DMS53 treated with DMSO at 0.1 percent for 48 hours (cell line): ENCODE results near the gene GORASP1.

Experiments used
- DNase-seq: peaks from one replicate; lab custom pipeline; 2025; ENCODE audit not compliant: unreplicated experiment; lab: John Stamatoyannopoulos, UW

Gene GORASP1

DNA sequence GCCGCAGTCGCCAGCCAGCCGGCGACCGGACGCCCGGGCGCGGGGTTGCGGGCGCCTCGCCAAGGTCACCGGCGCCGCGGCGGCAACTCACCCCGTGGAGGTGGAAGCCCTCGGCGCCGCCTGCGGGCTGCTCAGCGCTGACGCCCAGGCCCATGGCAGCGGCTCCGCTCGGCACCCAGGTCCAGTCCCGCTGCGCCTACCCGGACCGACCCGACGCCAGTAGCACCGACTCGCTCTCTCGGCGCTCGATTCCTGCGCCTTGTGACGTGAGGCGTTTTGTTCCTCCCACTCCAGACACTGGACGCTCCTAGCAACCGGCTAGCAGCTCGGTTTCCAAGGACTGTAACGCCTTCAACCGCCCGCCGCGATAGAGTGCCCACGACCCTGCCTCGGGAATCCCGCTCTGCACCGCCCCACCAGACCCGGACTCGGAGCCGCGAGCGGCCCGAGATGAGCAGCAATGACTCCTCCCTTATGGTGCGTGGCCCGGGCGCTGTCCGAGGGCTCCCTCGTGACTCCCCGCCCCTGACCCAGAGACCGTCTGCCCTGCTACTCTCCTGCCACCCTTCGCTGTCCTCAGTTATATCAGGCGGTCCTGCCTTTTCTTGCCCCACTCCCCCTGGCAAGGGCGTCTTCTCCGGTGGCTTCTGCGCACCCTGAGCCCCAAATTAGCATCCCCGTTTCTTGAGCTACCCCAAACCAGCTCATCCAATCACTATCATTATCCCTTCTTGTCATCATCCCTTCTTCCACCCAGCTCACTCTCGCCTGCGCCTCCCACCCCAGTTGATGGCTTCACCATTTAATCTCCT is at the start of gene GORASP1, which contains the start of gene TTC21A:
Gene GORASP1 (minus strand): TSS at position 240 of the 812 bp plus-strand sequence. CDS start 86 bp downstream, at position 154.
Gene TTC21A (plus strand): TSS at position 293 of the 812 bp plus-strand sequence. CDS start 158 bp downstream, at position 451.
- DNase-seq: peak; percentile 11

DNA sequence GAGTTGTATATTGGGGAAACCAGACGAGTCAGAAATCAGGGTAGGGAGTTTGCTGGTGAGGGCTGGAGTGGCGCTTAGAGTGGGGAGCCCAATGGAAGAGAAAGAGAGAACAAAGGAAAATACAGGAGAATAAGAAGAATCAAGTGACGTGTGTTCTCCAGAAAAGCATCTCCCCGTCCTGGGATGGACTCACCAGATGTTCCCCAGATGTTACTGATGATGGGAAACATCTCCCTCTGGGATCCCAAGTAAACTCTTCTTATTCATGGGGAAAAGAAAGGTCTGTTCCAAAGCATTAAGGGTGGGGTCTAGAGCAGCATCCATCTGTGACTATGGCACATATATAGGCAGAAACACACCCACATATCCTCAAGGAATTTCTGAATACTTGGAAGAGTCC is 49.0 kb upstream of the GORASP1 start:
- no peak for DNase-seq

DNA sequence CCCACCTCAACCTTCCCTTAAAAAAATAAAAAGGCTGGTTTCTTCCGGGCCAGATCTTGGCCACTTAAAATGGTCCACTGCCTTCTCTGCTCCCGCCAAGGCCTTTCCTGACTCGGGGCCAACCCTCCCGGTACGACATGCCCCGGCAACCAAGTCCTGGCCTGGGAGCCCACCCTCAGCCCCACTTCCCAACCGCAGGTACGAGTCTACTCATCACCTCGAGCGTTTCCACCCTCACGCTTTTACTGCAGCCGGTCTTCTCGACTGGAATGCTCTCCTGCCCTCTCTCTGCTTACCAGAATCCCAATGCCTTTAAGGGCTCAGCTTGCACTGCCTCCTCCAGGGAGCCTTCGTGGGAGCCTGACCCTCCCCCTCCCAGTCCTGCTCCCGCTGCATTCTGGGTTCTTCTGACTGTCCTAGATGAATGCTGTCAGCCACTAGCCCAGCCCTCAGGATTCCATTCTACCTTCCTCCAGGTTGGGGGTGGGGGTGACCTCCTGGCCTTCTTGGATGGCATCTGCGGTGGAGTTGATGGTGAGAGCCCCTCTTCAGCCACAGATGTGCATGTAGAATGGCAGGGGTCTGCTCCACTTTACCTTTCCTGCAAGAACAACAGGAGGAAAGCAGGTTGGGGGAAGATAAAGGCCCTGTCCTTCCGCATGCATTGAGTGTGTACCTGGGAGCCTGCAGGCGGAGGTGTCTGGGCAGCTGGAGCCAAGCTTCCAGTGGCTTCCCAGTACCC is 47.0 kb upstream of the GORASP1 start:
- DNase-seq: no peak

DNA sequence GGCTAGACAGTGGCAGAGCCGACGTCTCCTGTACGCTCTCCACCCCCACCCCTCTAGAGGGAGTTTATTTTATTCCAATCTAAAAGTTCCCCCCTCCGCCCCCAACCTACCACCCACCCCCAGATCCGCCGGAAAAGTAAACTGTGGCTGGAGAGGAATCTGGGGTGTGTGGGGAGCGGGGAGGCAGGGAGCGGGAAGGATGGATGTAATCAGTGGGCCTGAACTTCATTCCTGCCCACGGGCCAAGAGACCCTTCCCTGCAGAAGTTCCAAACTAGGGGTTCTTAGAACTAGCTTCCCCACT is 46.5 kb upstream of the GORASP1 start:
- DNase-seq: no peak

DNA sequence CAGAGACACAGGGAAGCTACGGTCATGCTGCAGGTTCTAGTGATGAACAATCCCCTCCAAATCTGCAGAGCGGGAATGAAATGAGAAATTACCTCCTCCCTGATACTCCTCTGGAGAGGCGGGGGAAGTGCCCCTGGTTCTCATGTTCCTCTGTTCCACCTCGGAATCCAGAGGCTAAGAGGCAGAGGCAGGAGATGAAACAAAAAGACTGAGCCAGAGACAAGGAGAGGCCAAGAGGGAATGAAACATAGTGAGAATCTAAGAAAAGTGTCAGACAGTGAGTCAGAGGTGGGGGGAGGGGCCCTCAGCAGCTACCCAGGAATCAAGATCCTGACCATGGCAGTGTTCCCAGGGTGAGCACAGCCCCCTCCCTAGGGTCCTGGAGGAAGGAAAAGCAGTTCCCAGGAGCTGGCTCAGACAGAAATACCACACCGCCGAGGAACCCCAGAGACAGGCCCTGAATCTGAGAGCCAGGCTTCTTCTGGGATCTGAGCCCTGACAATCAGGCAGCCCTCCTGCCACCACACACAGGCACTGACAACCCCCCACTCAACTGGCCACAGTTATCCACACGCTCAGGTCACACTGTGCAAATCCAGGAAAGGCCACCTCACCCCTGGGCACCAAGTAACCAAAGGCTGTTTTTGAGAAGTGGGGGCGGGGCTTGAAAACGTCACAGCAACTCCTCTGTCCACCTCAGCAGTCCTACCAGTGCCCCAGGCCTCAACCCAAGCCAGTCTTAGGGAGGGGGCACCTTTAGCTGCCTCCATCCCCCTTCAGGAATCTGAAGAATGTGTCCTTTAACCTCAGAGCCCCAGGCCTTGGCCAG is 43.6 kb upstream of the GORASP1 start:
- DNase-seq: no peak

DNA sequence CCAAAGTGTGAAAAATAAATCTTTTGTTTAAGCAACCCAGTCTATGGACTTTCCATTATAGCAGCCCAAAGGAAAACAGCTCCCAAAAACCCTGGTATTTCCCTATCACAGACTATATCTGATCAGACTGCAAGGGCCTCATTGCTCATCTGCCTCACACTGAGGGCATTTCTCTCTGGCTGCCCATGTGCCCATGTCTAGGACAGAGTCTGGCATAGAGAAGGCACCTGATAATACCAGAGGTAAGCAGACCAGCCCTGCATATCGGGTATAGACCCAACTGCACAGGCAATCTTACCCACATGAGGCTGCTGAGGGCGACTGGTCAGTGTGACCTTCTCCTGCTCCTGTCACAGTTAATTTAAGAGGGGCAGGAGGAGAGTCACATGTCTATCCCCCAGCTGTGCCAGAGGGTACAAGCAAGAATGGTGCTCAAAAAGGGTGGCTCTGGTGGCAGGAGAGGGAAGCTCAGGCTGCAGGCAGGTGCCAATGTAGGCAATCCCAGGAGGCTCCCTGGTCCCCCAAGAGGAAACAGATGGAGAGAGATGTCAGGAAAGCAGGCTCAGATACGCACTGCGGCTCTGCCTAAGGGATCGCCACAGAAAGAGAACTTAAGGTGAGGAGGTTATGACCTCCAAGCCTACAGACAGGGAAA is 42.8 kb upstream of the GORASP1 start:
- no peak for DNase-seq

DNA sequence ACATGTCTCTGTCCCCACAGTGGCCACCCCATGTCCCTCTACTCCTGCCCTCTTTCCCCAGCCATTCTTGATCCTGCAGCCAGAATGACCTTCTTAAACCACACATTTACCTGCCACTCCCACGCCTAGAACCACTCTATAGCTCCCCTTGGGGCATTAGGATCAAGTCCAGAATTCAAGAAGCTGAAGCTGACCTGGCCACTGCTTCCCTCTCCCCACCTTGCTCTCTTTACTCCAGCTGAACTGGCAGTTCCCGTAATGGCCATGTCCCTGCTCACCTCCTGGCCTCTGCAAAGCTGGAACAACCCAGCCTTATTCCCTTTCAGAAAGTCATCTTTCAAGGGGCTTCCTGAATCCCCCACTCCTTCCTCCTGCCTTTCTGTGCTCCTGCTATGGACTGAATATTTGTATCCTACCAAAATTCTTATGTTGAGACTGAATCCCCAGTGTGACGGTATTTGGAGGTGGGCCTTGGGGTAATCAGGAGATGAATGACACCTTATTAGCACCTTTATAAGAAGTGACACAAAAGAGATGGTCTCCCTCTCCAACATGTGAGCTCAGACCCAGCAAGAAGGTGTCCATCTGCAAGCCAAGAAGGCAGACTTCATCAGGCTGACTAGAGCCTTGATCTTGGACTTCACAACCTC is 42.2 kb upstream of the GORASP1 start:
- no peak for DNase-seq

DNA sequence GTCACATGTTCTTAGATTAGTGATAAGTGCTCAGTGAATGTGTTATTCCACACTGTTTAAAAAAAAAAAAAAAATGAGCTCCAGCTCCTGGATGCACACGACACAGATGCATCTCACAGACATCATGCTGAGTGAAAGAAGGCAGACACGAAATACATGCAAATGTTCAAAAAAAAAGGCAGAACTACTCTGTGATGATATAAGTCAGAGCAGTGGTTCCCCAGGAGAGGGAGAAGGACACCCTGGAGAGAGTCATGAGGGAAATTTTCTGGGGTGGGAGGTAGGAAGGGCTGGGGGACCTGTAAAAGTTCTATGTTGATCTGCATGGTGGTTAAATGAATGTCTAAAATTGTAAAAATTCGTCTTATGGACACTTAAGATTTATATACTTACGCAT is 41.6 kb upstream of the GORASP1 start:
- DNase-seq: no peak

DNA sequence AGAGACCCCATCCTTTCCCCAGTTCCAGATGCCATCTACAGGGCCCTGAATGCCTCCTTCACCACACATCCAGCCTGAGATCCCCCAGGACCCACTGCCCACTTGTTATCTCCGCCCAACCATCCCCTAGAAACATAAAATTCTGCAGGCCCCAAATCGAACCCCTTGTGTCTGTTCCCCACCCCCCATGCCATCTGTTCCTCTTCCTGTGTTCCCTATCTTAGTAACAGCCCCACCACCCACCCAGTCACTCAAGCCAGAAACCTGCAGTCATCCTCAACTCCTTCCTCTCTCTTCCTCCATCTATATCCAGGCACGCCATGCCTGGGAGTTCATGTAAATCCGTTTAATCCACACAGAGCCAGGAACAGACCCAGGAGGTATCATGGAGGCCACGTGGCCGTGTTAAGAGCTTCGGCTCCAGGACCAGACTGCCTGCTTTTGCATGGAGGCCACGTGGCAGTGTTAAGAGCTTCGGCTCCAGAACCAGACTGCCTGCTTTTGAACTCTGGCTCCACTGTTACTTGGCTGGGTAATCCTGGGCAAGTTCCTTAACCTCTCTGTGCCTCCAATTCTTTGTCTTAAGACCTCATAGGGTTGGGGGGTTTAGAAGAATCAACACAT is 41.1 kb upstream of the GORASP1 start:
- DNase-seq: no peak

DNA sequence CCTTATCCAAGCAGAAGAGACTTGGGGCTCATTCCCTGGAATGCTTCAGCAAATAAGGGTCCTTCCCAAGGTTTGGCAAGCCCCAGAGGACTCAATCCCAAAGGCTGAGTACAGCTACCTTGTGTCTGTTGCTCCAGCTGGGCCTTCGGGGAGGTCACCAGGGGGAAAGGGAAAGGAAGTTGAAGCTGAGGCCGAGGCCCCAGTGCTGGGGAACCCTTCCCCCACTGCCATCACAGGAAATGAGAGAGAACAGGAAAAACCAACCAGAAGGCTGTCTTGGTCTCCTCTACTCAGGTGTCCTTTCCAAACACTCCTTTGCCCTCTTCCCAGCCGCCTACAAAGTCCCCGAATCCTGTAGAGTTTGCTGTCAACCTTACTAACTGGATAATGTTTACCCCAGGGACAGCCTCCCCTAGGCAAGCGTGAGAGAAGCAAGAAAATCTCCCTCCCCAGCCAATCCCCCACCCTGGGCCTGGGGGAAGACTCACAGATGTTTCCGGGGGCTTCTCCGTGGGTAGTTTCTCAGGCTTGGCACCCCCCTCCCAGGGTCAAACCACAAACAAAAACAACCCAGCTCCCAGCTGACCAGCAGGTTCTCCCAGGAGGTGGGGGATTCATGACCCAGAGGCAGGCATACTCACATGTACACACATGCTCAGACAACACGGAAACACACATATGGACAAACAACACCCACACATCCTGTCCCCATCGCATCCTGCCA is 40.4 kb upstream of the GORASP1 start:
- DNase-seq: no peak

DNA sequence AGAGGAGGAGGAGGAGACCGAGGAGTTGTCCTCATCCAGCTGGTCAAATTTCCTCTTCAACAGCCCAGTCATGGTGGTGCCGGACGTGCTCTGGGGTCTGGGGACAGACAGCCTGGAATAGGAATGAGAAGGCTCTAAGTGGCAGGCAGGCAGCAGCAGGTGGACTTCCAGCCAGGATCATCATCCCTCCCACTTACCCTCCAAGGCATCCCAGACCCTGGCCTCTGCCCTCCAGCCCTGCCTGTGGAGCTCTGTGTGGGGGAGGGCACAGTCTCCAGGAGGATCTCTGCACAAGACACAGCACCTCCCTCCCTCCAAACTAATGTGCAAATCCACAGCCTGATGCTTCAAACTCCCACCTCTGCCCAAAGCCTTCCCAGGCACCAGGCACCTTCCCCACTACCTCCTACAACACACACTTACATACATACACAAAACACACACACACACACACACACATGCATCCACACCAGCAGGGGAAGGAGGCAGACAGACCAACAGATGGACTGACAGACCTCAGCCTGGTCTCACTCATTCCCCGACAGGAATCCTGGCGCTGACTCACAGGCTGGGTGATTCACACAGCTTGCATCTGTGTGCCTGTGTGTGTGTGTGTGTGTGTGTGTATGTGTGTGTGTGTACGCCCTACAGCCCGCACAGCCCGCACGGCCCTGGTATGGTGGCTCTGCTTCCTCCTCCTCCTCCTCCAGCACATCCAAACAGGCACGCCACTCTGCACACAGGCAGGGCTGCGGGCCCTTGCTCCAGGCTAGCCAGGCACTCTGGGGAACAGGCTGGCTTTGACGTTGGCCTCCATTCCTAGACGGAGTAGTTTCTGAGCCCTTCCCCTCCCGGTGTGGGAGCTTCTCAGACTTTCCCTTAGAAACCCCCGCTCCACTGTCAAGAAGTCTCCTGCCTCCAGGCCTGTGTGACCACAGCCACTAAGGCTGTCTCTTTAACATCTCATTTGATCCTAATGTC is 39.5 kb upstream of the GORASP1 start:
- DNase-seq: no peak

DNA sequence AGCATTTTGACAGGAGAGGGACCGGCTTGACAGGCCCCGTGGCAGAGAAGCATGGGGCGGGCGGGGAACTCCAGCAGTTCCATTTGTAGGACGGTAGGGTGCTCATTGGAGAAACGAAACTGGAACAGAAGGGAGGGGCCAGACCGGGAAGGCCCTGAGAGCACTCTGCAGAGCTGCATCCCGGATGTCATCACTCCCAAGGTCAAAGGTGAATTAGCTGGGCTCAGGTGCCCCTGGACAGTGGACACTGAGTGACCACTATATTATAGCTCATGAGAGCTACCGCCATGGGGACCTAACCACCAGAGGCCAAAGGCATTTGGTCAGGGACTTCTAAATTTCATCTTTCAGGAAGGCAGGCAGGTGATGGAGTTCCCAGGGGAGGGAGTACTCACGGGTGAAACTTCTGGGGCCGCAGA is 38.7 kb upstream of the GORASP1 start:
- no peak for DNase-seq

DNA sequence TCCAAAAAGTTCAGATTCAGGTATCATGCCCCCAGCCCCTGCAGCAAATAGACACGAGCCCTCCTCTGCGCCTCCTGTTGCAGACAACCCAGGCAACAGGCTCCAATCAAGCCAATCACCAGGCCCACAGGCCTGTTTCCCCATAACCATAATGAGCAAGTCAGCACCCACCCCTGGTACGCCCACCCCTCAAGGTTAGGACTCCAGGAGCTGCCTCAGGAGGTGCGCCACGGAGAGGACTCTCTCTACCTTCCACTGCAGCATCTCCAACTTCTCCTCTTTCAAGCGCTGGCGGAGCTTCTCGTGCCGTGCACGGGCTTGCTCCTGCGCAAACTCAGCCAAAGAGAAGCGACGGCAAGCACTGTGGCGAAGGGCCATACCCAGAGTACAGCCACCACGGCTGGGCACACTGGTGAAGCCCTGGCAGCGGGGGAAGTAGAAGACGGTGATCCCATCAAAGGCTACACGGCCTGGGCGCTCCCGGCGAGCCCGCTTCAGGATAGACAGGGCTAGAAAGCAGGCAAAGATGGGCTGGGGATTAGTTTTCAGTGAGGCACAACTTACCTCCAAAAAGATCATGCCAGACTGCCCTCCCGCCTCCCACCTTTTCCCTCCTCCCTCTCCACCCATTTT is 37.4 kb upstream of the GORASP1 start:
- no peak for DNase-seq

DNA sequence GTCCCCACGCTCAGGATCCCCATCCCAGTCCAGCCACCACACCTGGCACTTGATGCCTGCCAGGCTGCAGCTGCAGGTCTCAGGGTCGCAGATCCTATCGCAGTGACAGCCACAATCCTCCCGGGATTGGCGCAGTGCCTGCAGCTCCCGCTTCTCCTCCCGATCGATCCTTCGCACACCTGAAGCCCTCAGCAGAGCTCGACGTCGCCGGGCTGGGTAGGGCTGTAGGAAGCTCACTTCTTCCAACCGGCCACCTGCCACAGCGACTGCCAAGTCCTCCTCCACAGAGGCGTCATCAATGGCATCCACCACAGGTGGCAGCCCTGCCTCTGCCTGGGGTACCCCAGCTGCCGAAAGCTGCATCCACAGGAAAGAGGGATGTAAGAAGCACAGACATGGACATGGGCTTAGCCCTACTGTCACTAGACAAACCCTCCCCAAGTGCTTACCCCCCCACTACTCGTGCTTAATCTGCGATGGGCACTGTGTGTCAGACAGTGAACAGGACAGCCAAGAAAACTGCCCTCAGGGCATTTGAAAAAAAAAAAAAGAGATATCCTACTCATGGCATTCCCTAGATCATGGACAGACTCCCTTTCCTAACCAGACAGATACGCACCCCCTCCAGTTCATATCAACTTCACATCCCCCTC is 36.8 kb upstream of the GORASP1 start:
- no peak for DNase-seq

DNA sequence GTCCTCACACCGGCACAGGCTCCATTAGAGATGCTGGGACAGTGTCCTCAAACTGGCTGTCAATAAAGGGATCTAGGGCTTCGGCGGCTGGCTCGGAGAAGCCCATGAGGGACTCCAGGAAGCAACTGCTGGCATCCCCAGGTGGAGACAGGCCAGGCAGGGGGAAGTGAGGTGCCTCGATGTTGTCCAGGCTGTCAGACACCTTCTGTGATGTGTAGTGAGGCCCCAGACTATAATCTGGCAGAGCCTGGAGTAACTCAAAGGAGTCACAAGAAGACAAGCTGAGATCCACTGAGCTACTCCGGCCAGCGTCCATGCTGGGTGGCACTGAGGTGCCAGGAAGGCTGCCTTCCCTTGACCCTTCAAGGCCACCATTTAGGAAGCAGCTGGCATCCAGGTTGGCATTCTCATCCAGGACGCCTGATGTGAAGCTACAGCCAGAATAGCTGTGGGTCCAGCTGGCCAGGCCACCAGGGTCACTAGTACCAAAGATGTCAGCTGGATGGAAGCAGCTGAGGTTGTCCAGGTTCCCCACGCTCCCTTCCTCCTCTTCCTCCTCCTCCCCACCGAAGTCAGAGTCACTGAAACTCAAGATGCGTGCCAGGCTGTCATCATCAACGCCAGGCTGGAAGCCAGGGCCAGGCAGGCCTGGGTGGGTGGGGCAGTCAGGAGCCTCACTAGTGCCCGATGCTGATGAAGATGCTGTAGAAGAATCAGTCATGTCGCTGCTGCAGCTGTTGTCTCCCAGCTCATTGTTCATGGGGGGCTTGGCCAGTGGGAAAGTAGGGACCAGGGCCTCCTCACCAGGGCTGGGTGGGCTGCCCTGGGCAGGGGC is 35.8 kb upstream of the GORASP1 start:
- no peak for DNase-seq

DNA sequence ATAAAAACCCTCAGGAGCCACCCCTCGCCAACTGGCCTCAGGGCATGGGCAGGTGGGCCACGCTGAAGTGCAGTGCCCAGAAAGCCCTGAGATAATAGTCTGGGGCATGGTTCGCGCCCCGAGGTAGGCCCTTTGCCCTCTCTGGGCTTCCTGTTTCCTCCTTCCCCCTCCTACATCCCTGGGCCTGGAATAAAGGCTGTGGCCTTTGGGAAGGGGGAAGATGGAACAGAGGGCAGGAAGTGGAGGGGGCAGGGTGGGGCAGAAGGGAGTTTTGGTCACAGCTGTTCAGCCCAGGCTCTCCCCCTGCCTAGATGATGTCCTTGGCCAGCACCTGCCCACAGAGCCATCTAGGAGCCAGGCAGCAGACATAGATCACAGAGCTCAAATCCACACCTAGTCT is 34.6 kb upstream of the GORASP1 start:
- no peak for DNase-seq
